Measurements from ENCODE around the gene ZGLP1.

DNA sequence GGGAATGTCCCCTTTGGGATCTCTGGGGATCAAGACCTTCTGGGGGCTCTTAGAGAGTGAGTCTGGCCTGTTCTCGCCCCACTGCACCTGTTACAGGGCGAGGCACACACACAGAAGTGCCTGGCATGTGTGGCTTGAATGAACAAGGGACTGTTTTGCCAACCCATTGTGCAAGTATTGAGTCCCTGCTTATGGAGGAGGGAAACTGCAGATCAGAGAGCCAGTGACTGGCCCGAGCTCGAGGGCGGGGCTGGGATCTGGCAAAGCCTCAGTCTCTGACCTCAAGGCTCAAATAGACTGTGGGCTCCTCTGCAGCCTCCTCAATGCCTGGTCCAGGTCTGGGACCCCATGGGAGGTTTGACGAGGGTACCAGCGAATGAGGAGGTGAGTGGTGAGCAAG lies 18.2 kb upstream of the ZGLP1 start:
- TF ChIP-seq EZH2 (IDR thresholded peaks at IDR 0.05; ENCODE audit: low read length, unreplicated experiment) (no peak), EZH2phosphoT487 (IDR thresholded peaks at IDR 0.05; ENCODE audit: borderline replicate concordance, low read length) (no peak)
- TF ChIP-seq, protein P1, sequence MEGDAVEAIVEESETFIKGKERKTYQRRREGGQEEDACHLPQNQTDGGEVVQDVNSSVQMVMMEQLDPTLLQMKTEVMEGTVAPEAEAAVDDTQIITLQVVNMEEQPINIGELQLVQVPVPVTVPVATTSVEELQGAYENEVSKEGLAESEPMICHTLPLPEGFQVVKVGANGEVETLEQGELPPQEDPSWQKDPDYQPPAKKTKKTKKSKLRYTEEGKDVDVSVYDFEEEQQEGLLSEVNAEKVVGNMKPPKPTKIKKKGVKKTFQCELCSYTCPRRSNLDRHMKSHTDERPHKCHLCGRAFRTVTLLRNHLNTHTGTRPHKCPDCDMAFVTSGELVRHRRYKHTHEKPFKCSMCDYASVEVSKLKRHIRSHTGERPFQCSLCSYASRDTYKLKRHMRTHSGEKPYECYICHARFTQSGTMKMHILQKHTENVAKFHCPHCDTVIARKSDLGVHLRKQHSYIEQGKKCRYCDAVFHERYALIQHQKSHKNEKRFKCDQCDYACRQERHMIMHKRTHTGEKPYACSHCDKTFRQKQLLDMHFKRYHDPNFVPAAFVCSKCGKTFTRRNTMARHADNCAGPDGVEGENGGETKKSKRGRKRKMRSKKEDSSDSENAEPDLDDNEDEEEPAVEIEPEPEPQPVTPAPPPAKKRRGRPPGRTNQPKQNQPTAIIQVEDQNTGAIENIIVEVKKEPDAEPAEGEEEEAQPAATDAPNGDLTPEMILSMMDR (conservative IDR thresholded peaks at IDR 0.05; ENCODE audit: low read depth, low read length): no peak

All from PC-3 (cell line).